ENCODE results near the gene FER1L5.

Gene FER1L5

GRCh38 chr2:96602330-96602823 is 40.2 kb upstream of the FER1L5 start:
- TF ChIP-seq CTCF (IDR thresholded peaks at IDR 0.05; ENCODE audit: borderline replicate concordance, control extremely low read depth, extremely low read depth, insufficient read depth, missing control alignments) = no peak
- no peak for DNase-seq (ENCODE audit: low spot score)
- in situ Hi-C loops (cut with MboI; ENCODE audit: low sequenced_read_pairs, unreplicated experiment) = no loop called here

- TF ChIP-seq CTCF (IDR thresholded peaks at IDR 0.05; ENCODE audit: borderline replicate concordance, control extremely low read depth, extremely low read depth, insufficient read depth, missing control alignments) = no peak
- DNase-seq (ENCODE audit: low spot score) = no peak
- in situ Hi-C loops (cut with MboI; ENCODE audit: low sequenced_read_pairs, unreplicated experiment) = no loop called here
These were observed 38.5 kb upstream of the FER1L5 start for GRCh38 chr2:96604104-96604503.

GRCh38 chr2:96608469-96609455 is 33.8 kb upstream of the FER1L5 start:
- in situ Hi-C loops (cut with MboI; ENCODE audit: low sequenced_read_pairs, unreplicated experiment) = no loop called here
- peak; percentile 39 for DNase-seq (ENCODE audit: low spot score)
- TF ChIP-seq CTCF (IDR thresholded peaks at IDR 0.05; ENCODE audit: borderline replicate concordance, control extremely low read depth, extremely low read depth, insufficient read depth, missing control alignments) = no peak

- in situ Hi-C loops (cut with MboI; ENCODE audit: low sequenced_read_pairs, unreplicated experiment) = no loop called here
These were observed 26.4 kb upstream of the FER1L5 start for GRCh38 chr2:96616128-96616527.

GRCh38 chr2:96616535-96616934 is 26.0 kb upstream of the FER1L5 start:
- no peak for DNase-seq (ENCODE audit: low spot score)
- in situ Hi-C loops (cut with MboI; ENCODE audit: low sequenced_read_pairs, unreplicated experiment) = no loop called here
- TF ChIP-seq CTCF (IDR thresholded peaks at IDR 0.05; ENCODE audit: borderline replicate concordance, control extremely low read depth, extremely low read depth, insufficient read depth, missing control alignments) = no peak

More at GRCh38 chr2:96616128-96616527, 26.4 kb upstream of the FER1L5 start:
- DNase-seq (ENCODE audit: low spot score) = no peak
- no peak for TF ChIP-seq CTCF (IDR thresholded peaks at IDR 0.05; ENCODE audit: borderline replicate concordance, control extremely low read depth, extremely low read depth, insufficient read depth, missing control alignments)

DNA sequence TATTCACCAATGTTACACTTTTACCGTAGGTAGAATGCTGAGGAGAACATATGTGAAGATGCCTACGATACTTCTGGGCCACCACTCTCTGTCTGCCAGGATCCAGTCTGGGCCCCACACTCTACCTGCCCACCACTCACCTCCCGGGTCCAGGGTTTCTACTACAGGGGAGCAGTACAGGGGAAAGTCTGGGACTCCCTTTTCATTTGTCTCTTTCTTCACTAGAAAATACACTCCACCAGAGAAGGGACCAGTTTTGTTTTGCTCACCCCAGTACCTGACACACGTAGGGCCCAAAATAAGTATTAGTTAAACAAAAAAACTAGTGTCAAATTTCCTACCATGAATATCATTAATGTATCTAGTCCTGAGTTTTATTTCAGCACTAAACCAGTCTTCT is 25.6 kb upstream of the FER1L5 start:
- no peak for DNase-seq (ENCODE audit: low spot score)
- no peak for TF ChIP-seq CTCF (IDR thresholded peaks at IDR 0.05; ENCODE audit: borderline replicate concordance, control extremely low read depth, extremely low read depth, insufficient read depth, missing control alignments)
- in situ Hi-C loops (cut with MboI; ENCODE audit: low sequenced_read_pairs, unreplicated experiment) = no loop called here
